Measurements from ENCODE around the gene USP25. TPM values are rescaled to one million over a fixed set of nuclear protein-coding genes. Genes with fewer than 3 reads are reported as not detected.

USP25 gene
- total RNA-seq, 4 donors from 2014 or later, result 37.4 to 107 (median 69.2) TPM

DNA sequence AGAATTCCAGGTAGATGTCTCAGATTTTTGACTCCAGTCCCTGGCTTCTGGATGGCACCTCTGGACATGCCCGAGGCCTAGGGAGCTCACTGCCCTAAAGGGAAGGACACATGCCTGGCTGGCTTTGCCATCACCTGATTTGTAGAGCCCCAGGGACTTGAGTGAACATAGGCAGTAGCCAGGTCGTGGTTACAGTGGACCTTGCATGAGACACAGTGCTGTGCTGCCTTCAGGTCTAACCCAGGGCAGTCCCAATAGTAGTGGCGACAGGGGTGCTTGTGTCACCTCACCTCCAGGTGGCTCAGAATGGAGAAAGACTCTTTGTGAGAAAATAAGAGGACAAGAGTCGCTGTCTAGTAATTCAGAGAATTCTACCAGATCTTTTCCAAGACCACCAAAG is 166.7 kb downstream of the USP25 start:
- TF ChIP-seq POLR2AphosphoS5 (IDR thresholded peaks at IDR 0.05), result no peak
- no peak for TF ChIP-seq EP300 (IDR thresholded peaks at IDR 0.05; ENCODE audit: low read depth)
- no peak for TF ChIP-seq POLR2A (IDR thresholded peaks at IDR 0.05)
- TF ChIP-seq, protein P1, sequence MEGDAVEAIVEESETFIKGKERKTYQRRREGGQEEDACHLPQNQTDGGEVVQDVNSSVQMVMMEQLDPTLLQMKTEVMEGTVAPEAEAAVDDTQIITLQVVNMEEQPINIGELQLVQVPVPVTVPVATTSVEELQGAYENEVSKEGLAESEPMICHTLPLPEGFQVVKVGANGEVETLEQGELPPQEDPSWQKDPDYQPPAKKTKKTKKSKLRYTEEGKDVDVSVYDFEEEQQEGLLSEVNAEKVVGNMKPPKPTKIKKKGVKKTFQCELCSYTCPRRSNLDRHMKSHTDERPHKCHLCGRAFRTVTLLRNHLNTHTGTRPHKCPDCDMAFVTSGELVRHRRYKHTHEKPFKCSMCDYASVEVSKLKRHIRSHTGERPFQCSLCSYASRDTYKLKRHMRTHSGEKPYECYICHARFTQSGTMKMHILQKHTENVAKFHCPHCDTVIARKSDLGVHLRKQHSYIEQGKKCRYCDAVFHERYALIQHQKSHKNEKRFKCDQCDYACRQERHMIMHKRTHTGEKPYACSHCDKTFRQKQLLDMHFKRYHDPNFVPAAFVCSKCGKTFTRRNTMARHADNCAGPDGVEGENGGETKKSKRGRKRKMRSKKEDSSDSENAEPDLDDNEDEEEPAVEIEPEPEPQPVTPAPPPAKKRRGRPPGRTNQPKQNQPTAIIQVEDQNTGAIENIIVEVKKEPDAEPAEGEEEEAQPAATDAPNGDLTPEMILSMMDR (IDR thresholded peaks at IDR 0.05), result no peak
- intact Hi-C loops (cut with DNase I; ENCODE audit: low total_unique reads) (no loop called here), in situ Hi-C loops (cut with MboI; ENCODE audit: low pct_ligation_motif_present in 1 of 4, low pct_unique_long_range_greater_than_20kb in 1 of 4, low sequenced_read_pairs in 3 of 4) (no loop called here)
- no peaks in the 10 kb centered on the region for H3K4me1 ChIP-seq
- H3K4me3 ChIP-seq, result no peak overlapping the region
- H3K36me3 ChIP-seq, result no peaks in the 10 kb centered on the region
- no peaks in the 10 kb centered on the region for H3K27me3 ChIP-seq
- 83 to 89% methylated on average over 1 to 4 of the region's 4 CpGs for WGBS, 2 donors (ENCODE audit: low coverage in 1 of 2)
- H3K27ac ChIP-seq, result no peak overlapping the region
- peaks cover 7 to 8% of the 10 kb centered on the region in 2 donors for H3K9me3 ChIP-seq
- DNase-seq, result no peak

DNA sequence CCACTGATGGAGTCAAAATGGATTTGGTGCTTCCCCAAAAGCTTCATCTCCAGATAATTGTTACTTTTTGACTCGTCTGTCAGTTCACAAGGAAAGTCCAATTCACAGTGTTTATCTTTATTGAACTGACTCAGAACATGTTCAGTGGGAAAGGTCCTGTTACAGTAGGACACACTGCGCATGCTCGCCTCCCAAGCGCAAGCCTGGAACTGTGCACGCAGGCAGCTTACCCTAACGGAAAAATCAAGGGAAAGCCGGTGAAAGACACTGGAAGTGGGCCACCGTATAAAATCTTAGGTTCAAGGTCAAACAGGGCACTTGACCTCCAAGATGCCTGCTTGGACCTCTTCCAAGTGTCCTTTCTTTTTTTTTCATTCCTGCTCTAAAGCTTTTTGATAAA is 174.6 kb downstream of the USP25 start:
- DNase-seq, result no peak

GRCh38 chr21:15908187-15908586 is 178.4 kb downstream of the USP25 start:
- H3K4me1 ChIP-seq, result no peaks in the 10 kb centered on the region
- H3K4me3 ChIP-seq, result no peak overlapping the region
- DNase-seq, result no peak
- intact Hi-C loops (cut with DNase I; ENCODE audit: low total_unique reads), result no loop called here
- H3K27me3 ChIP-seq, result no peaks in the 10 kb centered on the region
- TF ChIP-seq, protein P1 (IDR thresholded peaks at IDR 0.05), result no peak
- TF ChIP-seq POLR2AphosphoS5 (IDR thresholded peaks at IDR 0.05), result no peak
- no peaks in the 10 kb centered on the region for H3K9me3 ChIP-seq
- H3K36me3 ChIP-seq, result no peaks in the 10 kb centered on the region
- no peak overlapping the region for H3K27ac ChIP-seq
- 87% methylated on average over 6 of the region's 6 CpGs; no CpG with 5 or more reads in 1 of the 2 donors for WGBS, 2 donors (ENCODE audit: low coverage in 1 of 2)
- in situ Hi-C loops (cut with MboI; ENCODE audit: low pct_ligation_motif_present in 1 of 4, low pct_unique_long_range_greater_than_20kb in 1 of 4, low sequenced_read_pairs in 3 of 4), result no loop called here

More for the DNA sequence above, 174.6 kb downstream of the USP25 start:
- Histone ChIP-seq H3K27ac (no peak overlapping the region), H3K4me1 (no peaks in the 10 kb centered on the region), H3K36me3 (no peaks in the 10 kb centered on the region), H3K27me3 (no peaks in the 10 kb centered on the region), H3K4me3 (no peak overlapping the region), H3K9me3 (peaks cover 7 to 12% of the 10 kb centered on the region in 2 donors)
- in situ Hi-C loops (cut with MboI; ENCODE audit: low pct_ligation_motif_present in 1 of 4, low pct_unique_long_range_greater_than_20kb in 1 of 4, low sequenced_read_pairs in 3 of 4), result no loop called here
- intact Hi-C loops (cut with DNase I; ENCODE audit: low total_unique reads), result no loop called here
- TF ChIP-seq EP300 (IDR thresholded peaks at IDR 0.05; ENCODE audit: low read depth) (no peak), POLR2AphosphoS5 (IDR thresholded peaks at IDR 0.05) (no peak), POLR2A (IDR thresholded peaks at IDR 0.05) (no peak)
- TF ChIP-seq, protein P1 (IDR thresholded peaks at IDR 0.05), result no peak
- 77 to 78% methylated on average over 2 to 8 of the region's 8 CpGs for WGBS, 2 donors (ENCODE audit: low coverage in 1 of 2)

DNA sequence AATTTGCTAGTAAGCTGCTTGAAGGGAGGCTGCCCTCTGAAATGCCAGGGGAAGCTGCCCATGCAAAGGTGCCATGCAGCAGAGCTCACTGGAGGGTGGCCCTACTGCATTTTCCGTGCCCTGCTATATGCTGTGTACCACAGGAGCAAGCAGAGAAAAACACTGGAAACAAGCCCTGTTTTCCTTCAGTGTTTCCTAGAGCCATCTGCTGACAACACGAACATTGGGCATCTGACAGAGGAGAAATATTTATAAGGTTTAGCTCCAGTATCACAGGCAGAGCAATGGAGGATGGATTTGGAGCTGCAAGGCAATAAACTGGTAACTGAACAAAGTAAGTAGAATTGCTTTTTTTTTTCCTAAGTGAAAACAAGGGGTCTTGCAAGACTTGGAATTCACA is 198.4 kb downstream of the USP25 start:
- WGBS, 2 donors (ENCODE audit: low coverage in 1 of 2), result 43 to 49% methylated on average over 1 to 2 of the region's 2 CpGs
- no peaks in the 10 kb centered on the region for H3K27me3 ChIP-seq
- no peak for DNase-seq

More for the DNA sequence above, 198.4 kb downstream of the USP25 start:
- Histone ChIP-seq H3K4me3 (no peak overlapping the region), H3K36me3 (no peaks in the 10 kb centered on the region), H3K27ac (no peak overlapping the region), H3K9me3 (no peaks in the 10 kb centered on the region), H3K4me1 (no peaks in the 10 kb centered on the region)
- TF ChIP-seq EP300 (IDR thresholded peaks at IDR 0.05; ENCODE audit: low read depth), result no peak
- TF ChIP-seq POLR2A (IDR thresholded peaks at IDR 0.05), result no peak
- TF ChIP-seq POLR2AphosphoS5 (IDR thresholded peaks at IDR 0.05), result no peak
- TF ChIP-seq, protein P1 (IDR thresholded peaks at IDR 0.05), result no peak
- in situ Hi-C loops (cut with MboI; ENCODE audit: low pct_ligation_motif_present in 1 of 4, low pct_unique_long_range_greater_than_20kb in 1 of 4, low sequenced_read_pairs in 3 of 4), result no loop called here
- intact Hi-C loops (cut with DNase I; ENCODE audit: low total_unique reads), result no loop called here
